Subcutaneous adipose tissue (tissue), 4 donors: ENCODE measurements around the gene NFATC3. TPM values are rescaled to one million over a fixed set of nuclear protein-coding genes. Genes with fewer than 3 reads are reported as not detected.

ENCODE experiments used
- CTCF ChIP-seq: fragments of 450-650 bp; IDR thresholded peaks from one replicate; pipeline ENCODE4 v1.5.1; 2016; ENCODE audit warnings: low read depth, mild to moderate bottlenecking, control low read depth, antibody characterized with exemption, moderate library complexity
- total RNA-seq, 4 donors: library from RNA; depleted of rRNA; stranded (reverse); fragments of >200 nt; gene quantifications; one replicate each; pipeline ENCODE4 v1.1.0, GENCODE V29; 2016

Gene NFATC3
- total RNA-seq, result 10 to 100 TPM; 39.9 to 47.6 (median 45.5) TPM

- TF ChIP-seq CTCF, result no peak
Measured at GRCh38 chr16:68085259-68086071, at the start of gene NFATC3. NFATC3 (plus strand) TSS chr16:68085370; CDS start chr16:68085682, 312 bp downstream.

GRCh38 chr16:68037841-68038597 lies 47.2 kb upstream of the NFATC3 start:
- TF ChIP-seq CTCF, result no peak

GRCh38 chr16:68040506-68041288 lies 44.5 kb upstream of the NFATC3 start:
- no peak for TF ChIP-seq CTCF

- TF ChIP-seq CTCF, result no peak
Measured at GRCh38 chr16:68041783-68042182, 43.4 kb upstream of the NFATC3 start.

- no peak for TF ChIP-seq CTCF
Measured at GRCh38 chr16:68046106-68046505, 39.1 kb upstream of the NFATC3 start.

GRCh38 chr16:68047987-68048386 lies 37.2 kb upstream of the NFATC3 start:
- no peak for TF ChIP-seq CTCF
